HL-60 (cell line): ENCODE results near the gene NIP7.

Experiments used
- CTCF ChIP-seq: IDR thresholded peaks from one replicate; pipeline ENCODE4 v1.5.1; 2011; ENCODE audit warnings: low read length, control low read depth, inconsistent platforms; ENCODE audit not compliant: insufficient read depth
- GABPA ChIP-seq: IDR thresholded peaks from 2 replicates; pipeline ENCODE4 v1.6.1; 2012; ENCODE audit warnings: low read depth
- POLR2AphosphoS5 ChIP-seq: IDR thresholded peaks from 2 replicates; pipeline ENCODE4 v1.6.1; 2012; ENCODE audit warnings: low read depth
- REST ChIP-seq: IDR thresholded peaks from 2 replicates; pipeline ENCODE4 v1.6.1; 2012; ENCODE audit warnings: low read depth; ENCODE audit not compliant: insufficient replicate concordance
- SPI1 ChIP-seq: IDR thresholded peaks from 2 replicates; pipeline ENCODE4 v1.6.1; 2012; ENCODE audit warnings: low read depth, mild to moderate bottlenecking, borderline replicate concordance

GRCh38 chr16:69371564-69371963 is 32.0 kb downstream of the NIP7 start:
- TF ChIP-seq CTCF: no peak
- no peak for TF ChIP-seq POLR2AphosphoS5
- no peak for TF ChIP-seq SPI1
- no peak for TF ChIP-seq GABPA
- TF ChIP-seq REST: no peak
